ENCODE results near the gene TMEM8B.

- TF ChIP-seq CTCF (IDR thresholded peaks at IDR 0.05; ENCODE audit: low read depth, low read length) (no peak), MYC (IDR thresholded peaks at IDR 0.05; ENCODE audit: low read depth, low read length) (no peak), POLR2A (IDR thresholded peaks at IDR 0.05; ENCODE audit: extremely low read depth, insufficient read length) (no peak), MAX (IDR thresholded peaks at IDR 0.05; ENCODE audit: low read depth, low read length) (no peak)
Measured at GRCh38 chr9:35831040-35831439, 2.0 kb downstream of the TMEM8B start.
